Cardiac muscle cell (in vitro differentiated cells and primary cell): ENCODE data around the gene CCDC33. TPM values are rescaled to one million over a fixed set of nuclear protein-coding genes. Genes with fewer than 3 reads are reported as not detected.

Experiments used
- DNase-seq, 2 donors: peaks; one replicate each; pipeline versions ENCODE4 v3.0.0 to v3.0.0-alpha.2; 2010 to 2017; ENCODE audit warnings: low read depth in 1 of 2, low spot score in 1 of 2
- H3K27ac ChIP-seq: fragments of 200-600 bp; sonication (generic); 2 replicates; pipeline ENCODE4 v1.5.1; 2016
- H3K27me3 ChIP-seq: fragments of 200-600 bp; sonication (generic); 2 replicates; pipeline ENCODE4 v1.6.0; 2016; ENCODE audit warnings: control low read depth
- H3K36me3 ChIP-seq: fragments of 200-600 bp; sonication (generic); 2 replicates; pipeline ENCODE4 v1.5.1; 2016; ENCODE audit warnings: control low read depth
- H3K4me1 ChIP-seq: fragments of 200-600 bp; sonication (generic); 2 replicates; pipeline ENCODE4 v1.8.1; 2017; ENCODE audit warnings: low read depth, mild to moderate bottlenecking, mixed run types
- H3K4me3 ChIP-seq: fragments of 200-600 bp; sonication (generic); 2 replicates; pipeline ENCODE4 v1.5.1; 2016; ENCODE audit warnings: mild to moderate bottlenecking
- H3K9me3 ChIP-seq: fragments of 200-600 bp; sonication (generic); 2 replicates; pipeline ENCODE4 v1.5.1; 2017; ENCODE audit warnings: low read depth, mild to moderate bottlenecking, control low read depth
- polyA plus RNA-seq: library from polyadenylated mRNA; unstranded; fragments of >200 nt; fragmentation: Nextera tagmentation; extraction: Ambion mirVana; gene quantifications from 2 replicates; pipeline ENCODE4 v1.2.1, GENCODE V29; 2016
- total RNA-seq: library from RNA; depleted of rRNA; stranded (reverse); fragments of >200 nt; gene quantifications from 2 replicates; pipeline ENCODE4 v1.2.3, GENCODE V29; 2016
- TF ChIP-seq, protein P1 (sequence below): IDR thresholded peaks from 2 replicates; pipeline ENCODE4 v1.5.1; 2012; ENCODE audit warnings: low read depth, mild to moderate bottlenecking, low read length

CCDC33 gene
- total and polyA plus RNA-seq, 2 experiments from 2014 or later = 3.1 to 9.5 TPM

DNA sequence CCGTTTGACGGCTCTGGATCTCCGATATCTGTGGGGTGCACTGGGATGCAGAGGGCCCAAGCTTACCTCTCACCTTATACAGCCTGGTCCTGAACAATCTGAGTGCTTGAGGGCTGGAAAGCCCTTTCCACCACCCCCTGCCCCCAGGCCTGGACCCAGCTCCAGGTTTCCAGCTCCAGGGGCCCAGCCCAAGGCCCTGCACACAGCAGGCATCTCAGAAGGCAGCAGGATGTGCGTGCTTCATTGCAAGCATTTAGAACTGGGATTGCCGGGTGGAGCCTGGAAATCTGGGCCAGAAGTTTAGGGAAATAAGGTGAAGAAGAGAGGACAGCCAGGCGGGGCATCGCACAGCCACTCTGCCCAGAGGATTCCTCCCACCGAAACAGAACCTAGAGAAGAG is 25.6 kb downstream of the CCDC33 start:
- Histone ChIP-seq H3K4me1 (peaks cover 22% of the 10 kb centered on the region), H3K36me3 (no peaks in the 10 kb centered on the region), H3K4me3 (no peak overlapping the region), H3K27ac (no peak overlapping the region), H3K9me3 (no peaks in the 10 kb centered on the region), H3K27me3 (no peaks in the 10 kb centered on the region)
- DNase-seq = no peak
- TF ChIP-seq, protein P1, sequence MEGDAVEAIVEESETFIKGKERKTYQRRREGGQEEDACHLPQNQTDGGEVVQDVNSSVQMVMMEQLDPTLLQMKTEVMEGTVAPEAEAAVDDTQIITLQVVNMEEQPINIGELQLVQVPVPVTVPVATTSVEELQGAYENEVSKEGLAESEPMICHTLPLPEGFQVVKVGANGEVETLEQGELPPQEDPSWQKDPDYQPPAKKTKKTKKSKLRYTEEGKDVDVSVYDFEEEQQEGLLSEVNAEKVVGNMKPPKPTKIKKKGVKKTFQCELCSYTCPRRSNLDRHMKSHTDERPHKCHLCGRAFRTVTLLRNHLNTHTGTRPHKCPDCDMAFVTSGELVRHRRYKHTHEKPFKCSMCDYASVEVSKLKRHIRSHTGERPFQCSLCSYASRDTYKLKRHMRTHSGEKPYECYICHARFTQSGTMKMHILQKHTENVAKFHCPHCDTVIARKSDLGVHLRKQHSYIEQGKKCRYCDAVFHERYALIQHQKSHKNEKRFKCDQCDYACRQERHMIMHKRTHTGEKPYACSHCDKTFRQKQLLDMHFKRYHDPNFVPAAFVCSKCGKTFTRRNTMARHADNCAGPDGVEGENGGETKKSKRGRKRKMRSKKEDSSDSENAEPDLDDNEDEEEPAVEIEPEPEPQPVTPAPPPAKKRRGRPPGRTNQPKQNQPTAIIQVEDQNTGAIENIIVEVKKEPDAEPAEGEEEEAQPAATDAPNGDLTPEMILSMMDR = no peak

DNA sequence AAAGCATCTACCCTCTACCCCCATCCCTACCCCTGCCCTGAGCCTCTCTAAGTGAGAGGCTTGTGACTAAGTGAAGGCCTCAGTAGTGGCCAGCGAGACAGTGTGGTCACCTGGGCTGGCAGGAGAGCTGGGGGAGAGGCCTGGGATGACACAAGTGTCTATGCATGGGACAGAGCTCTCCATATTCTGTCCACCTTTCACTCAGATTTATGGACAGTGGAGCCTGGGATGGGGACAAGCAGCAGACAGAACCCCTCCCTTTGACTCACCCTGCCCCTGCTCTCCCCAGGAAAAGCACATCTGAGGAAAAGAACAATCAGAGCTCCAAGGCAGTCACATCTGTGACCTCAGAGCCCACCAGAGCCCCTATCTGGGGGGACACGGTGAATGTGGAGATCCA is 26.0 kb downstream of the CCDC33 start:
- Histone ChIP-seq H3K27ac (no peak overlapping the region), H3K36me3 (no peaks in the 10 kb centered on the region), H3K27me3 (no peaks in the 10 kb centered on the region), H3K9me3 (no peaks in the 10 kb centered on the region), H3K4me1 (peaks cover 22% of the 10 kb centered on the region), H3K4me3 (no peak overlapping the region)
- DNase-seq = no peak
- TF ChIP-seq, protein P1 = no peak

DNA sequence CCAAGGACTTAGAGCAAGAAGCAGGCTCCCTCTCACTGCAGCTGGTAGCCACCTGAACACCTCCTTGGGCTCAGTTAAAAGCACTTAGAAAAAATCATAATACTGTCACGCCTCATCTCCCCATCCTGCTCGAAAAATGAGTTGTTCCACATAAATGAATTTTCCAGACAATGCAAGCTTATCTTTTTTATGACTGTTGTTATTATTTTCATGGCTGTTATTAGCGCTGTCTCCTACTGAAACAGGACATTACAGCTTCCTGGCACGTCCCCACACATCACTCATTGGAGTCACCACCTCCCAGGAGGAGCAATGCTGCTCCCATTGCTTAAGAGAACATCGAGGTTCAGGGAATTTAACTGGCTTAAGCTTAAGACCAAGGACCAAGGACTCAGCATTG is 26.5 kb downstream of the CCDC33 start:
- Histone ChIP-seq H3K36me3 (no peaks in the 10 kb centered on the region), H3K9me3 (no peaks in the 10 kb centered on the region), H3K4me3 (no peak overlapping the region), H3K4me1 (peaks cover 22% of the 10 kb centered on the region), H3K27ac (no peak overlapping the region), H3K27me3 (no peaks in the 10 kb centered on the region)
- TF ChIP-seq, protein P1 = no peak
- DNase-seq = no peak

DNA sequence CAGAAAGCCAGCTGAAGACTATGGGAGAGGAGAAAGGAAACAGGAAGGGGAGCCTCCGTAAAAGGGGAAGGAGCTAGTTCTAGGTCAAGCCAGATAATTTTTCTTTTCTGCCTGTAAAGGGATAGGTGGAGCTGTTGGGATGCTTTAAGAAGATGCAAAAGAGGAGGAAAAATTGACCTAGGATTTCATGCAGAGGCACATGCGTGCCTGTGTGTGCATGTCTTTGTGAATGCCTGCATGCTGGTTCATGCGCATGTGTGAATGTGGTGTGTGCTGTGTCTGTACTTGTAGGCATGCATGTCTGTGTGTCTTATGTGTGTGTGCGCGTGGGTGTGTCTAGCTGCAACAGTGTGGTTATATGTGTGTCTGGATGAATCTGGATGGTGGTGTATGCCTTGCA is 27.3 kb downstream of the CCDC33 start:
- Histone ChIP-seq H3K27ac (no peak overlapping the region), H3K4me1 (peaks cover 17% of the 10 kb centered on the region), H3K36me3 (no peaks in the 10 kb centered on the region), H3K27me3 (no peaks in the 10 kb centered on the region), H3K4me3 (no peak overlapping the region), H3K9me3 (no peaks in the 10 kb centered on the region)
- TF ChIP-seq, protein P1 = no peak
- no peak for DNase-seq

DNA sequence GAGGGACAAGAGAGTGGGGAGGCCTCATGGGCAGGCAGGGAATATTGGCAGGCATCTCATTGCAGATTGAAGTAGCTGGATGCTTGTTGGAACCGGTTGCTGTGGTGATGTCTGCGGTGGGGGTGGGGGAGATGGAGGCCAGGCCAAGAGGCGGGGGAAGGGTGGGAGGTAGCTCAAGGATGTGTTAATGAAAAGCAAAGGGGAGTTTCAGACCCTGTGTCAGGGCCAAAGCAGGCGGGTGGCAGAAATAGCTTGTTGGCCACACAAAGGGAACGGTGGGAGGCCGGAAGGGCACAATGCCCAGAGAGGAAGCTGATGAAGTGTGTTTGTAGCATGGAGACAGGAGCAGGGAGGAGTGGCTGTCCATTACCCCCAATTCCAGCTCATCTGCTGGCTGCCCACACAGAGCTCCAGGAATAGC is 28.0 kb downstream of the CCDC33 start:
- no peak overlapping the region for H3K4me3 ChIP-seq
- H3K36me3 ChIP-seq = no peaks in the 10 kb centered on the region
- H3K4me1 ChIP-seq = peaks cover 12% of the 10 kb centered on the region
- no peaks in the 10 kb centered on the region for H3K27me3 ChIP-seq
- TF ChIP-seq, protein P1 = no peak
- H3K27ac ChIP-seq = no peak overlapping the region
- no peaks in the 10 kb centered on the region for H3K9me3 ChIP-seq
- DNase-seq = no peak
